K562 (cell line): ENCODE results near the gene LYST. TPM values are rescaled to one million over a fixed set of nuclear protein-coding genes. Genes with fewer than 3 reads are reported as not detected.

ENCODE experiments used
- ATAC-seq: fragments of 200-7000 bp; cut with Tn5 transposase; 3 replicates; pipeline ENCODE4 v1.9.1; 2020; ENCODE audit warnings: moderate library complexity
- BruUV-seq: library from RNA; stranded (reverse); fragments of 400-500 nt; replicated peaks from 2 replicates; lab custom pipeline; 2021; lab: Mats Ljungman, UMichigan
- CTCF ChIA-PET: fragments of 300-600 bp; formaldehyde crosslinking; extraction: SDS; loops from one replicate; lab custom pipeline; 2021; ENCODE audit warnings: low intra/inter-chr PET ratio; lab: Yijun Ruan, JAX
- POLR2A ChIA-PET: fragments of 300-600, 350-650 bp; sonication (Branson Sonifier 250); formaldehyde crosslinking; extraction: SDS; loops from one replicate; lab custom pipeline; 2021; ENCODE audit warnings: antibody characterized with exemption, inconsistent platforms; lab: Yijun Ruan, JAX
- DNase-seq, 4 experiments: peaks; one replicate each; pipeline versions ENCODE4 v3.0.0 to v3.0.0-alpha.2; 2011 to 2018; ENCODE audit warnings: low spot score in 3 of 4, mixed read lengths in 3 of 4; ENCODE audit errors: extremely low read depth in 1 of 4
- FAIRE-seq: peaks from 2 replicates; lab custom pipeline; 2011; peaks lifted over from hg19 to GRCh38; lab: Jason Lieb, UNC
- H2AFZ ChIP-seq: 2 replicates; pipeline ENCODE4 v1.6.0; 2011; ENCODE audit warnings: low read depth, low read length, control low read depth, inconsistent platforms
- H3K27ac ChIP-seq: fragments of 200-600 bp; 3 replicates; pipeline ENCODE4 v1.8.0; 2011; ENCODE audit warnings: low read depth, mild to moderate bottlenecking, control low read depth, inconsistent platforms, low read length, moderate library complexity, mixed read lengths; ENCODE audit errors: extremely low read depth
- H3K27me3 ChIP-seq, 2 experiments: fragments of 300-600 bp in 1 of 2; 2 replicates in 1 of 2; 3 replicates in 1 of 2; pipeline versions ENCODE4 v1.6.0 to v1.8.0; 2011; ENCODE audit warnings: inconsistent platforms in 2 of 2, low read length in 2 of 2, mild to moderate bottlenecking in 1 of 2, mixed read lengths in 1 of 2, moderate library complexity in 1 of 2; ENCODE audit not compliant: control insufficient read depth in 2 of 2, insufficient read depth in 2 of 2
- H3K36me3 ChIP-seq: fragments of 300-600 bp; 3 replicates; pipeline ENCODE4 v1.8.0; 2011; ENCODE audit warnings: mild to moderate bottlenecking, low read length, inconsistent platforms; ENCODE audit not compliant: control insufficient read depth, insufficient read depth
- H3K4me1 ChIP-seq, 2 experiments: fragments of 200-600 bp in 1 of 2; replicated peaks in 1 of 2; 2 replicates in 1 of 2; 3 replicates in 1 of 2; pipeline versions ENCODE4 v1.5.1 to v1.8.0; 2011; ENCODE audit warnings: inconsistent platforms in 2 of 2, low read length in 2 of 2, mild to moderate bottlenecking in 1 of 2, mixed read lengths in 1 of 2, moderate library complexity in 1 of 2; ENCODE audit not compliant: control insufficient read depth in 2 of 2, insufficient read depth in 2 of 2
- H3K4me2 ChIP-seq: 2 replicates; pipeline ENCODE4 v1.6.1; 2011; ENCODE audit warnings: low read length, control low read depth, inconsistent platforms, mixed read lengths; ENCODE audit not compliant: insufficient read depth
- H3K4me3 ChIP-seq: fragments of 200-600 bp; sonication (generic), shearing (Covaris generic); 2 replicates; pipeline ENCODE4 v1.5.1; 2016; ENCODE audit warnings: control low read depth, inconsistent platforms
- H3K79me2 ChIP-seq: fragments of 200-600 bp; 3 replicates; pipeline ENCODE4 v1.8.0; 2011; ENCODE audit warnings: low read length, inconsistent platforms; ENCODE audit not compliant: control insufficient read depth, insufficient read depth
- H3K9ac ChIP-seq, 2 experiments: 2 replicates each; pipeline versions ENCODE4 v1.6.0 to v1.6.1; 2011; ENCODE audit warnings: low read depth in 2 of 2, low read length in 2 of 2, control low read depth in 1 of 2, inconsistent platforms in 1 of 2, mild to moderate bottlenecking in 1 of 2, mixed read lengths in 1 of 2; ENCODE audit not compliant: insufficient read depth in 1 of 2
- H3K9me1 ChIP-seq: one replicate; pipeline ENCODE4 v1.6.0; 2011; ENCODE audit warnings: inconsistent platforms, mild to moderate bottlenecking, low read length, moderate library complexity; ENCODE audit not compliant: control insufficient read depth, insufficient read depth
- H3K9me3 ChIP-seq: replicated peaks from 2 replicates; pipeline ENCODE4 v1.5.1; 2011; ENCODE audit warnings: low read depth, low read length, inconsistent platforms; ENCODE audit not compliant: control insufficient read depth, insufficient read depth
- H4K20me1 ChIP-seq: replicated peaks from 2 replicates; pipeline ENCODE4 v1.6.1; 2011; ENCODE audit warnings: low read length, inconsistent platforms, mixed read lengths; ENCODE audit not compliant: control insufficient read depth, insufficient read depth
- ATF1 ChIP-seq, 2 experiments: fragments of 450-650 bp in 1 of 2; IDR thresholded peaks; 2 replicates each; pipeline ENCODE4 v1.6.1; 2016; ENCODE audit warnings: missing compliant biosample characterization in 1 of 2, missing genetic modification characterization in 1 of 2
- ATF4 ChIP-seq: fragments of 450-650 bp; formaldehyde crosslinking; IDR thresholded peaks from 2 replicates; pipeline ENCODE4 v1.4.0; 2022; ENCODE audit warnings: mild to moderate bottlenecking, moderate library complexity
- CREB3 ChIP-seq: fragments of 450-650 bp; conservative IDR thresholded peaks from 2 replicates; pipeline ENCODE4 v1.6.1; 2016; ENCODE audit warnings: missing genetic modification characterization, low read depth, mild to moderate bottlenecking, missing compliant biosample characterization, moderate library complexity
- GATA2 ChIP-seq: sonication (generic); formaldehyde crosslinking; IDR thresholded peaks from 2 replicates; pipeline ENCODE4 v1.4.0; 2020; ENCODE audit warnings: mild to moderate bottlenecking, missing genetic modification reagents
- HSF4 ChIP-seq: fragments of 250-450 bp; sonication (Bioruptor Pico); IDR thresholded peaks from 2 replicates; pipeline ENCODE4 v2.1.2; 2022; ENCODE audit warnings: mild to moderate bottlenecking, moderate library complexity, borderline replicate concordance
- MEIS2 ChIP-seq: fragments of 450-650 bp; IDR thresholded peaks from 2 replicates; pipeline ENCODE4 v1.6.1; 2014; ENCODE audit warnings: mild to moderate bottlenecking; ENCODE audit not compliant: partially characterized antibody
- NFIC ChIP-seq: fragments of 450-650 bp; IDR thresholded peaks from 2 replicates; pipeline ENCODE4 v1.6.1; 2017; ENCODE audit warnings: mild to moderate bottlenecking, inconsistent platforms
- RBM15 ChIP-seq: fragments of 200-400 bp; formaldehyde crosslinking; IDR thresholded peaks from 2 replicates; pipeline ENCODE4 v1.6.1; 2018; ENCODE audit warnings: mild to moderate bottlenecking, low read length, moderate library complexity; ENCODE audit not compliant: insufficient read depth
- RBM22 ChIP-seq: fragments of 200-400 bp; formaldehyde crosslinking; IDR thresholded peaks from 2 replicates; pipeline ENCODE4 v1.6.1; 2018; ENCODE audit warnings: low read length, low read depth; ENCODE audit not compliant: poor library complexity, severe bottlenecking
- SMAD1 ChIP-seq: fragments of 150-350 bp; IDR thresholded peaks from 2 replicates; pipeline ENCODE4 v1.6.1; 2014; ENCODE audit warnings: low read length, low read depth; ENCODE audit not compliant: partially characterized antibody
- SRSF7 ChIP-seq: fragments of 200-400 bp; formaldehyde crosslinking; optimal IDR thresholded peaks from 2 replicates; pipeline ENCODE3; 2017; ENCODE audit warnings: mild to moderate bottlenecking, low read depth, low read length
- STAT5B ChIP-seq: fragments of 250-450 bp; sonication (Bioruptor Pico); IDR thresholded peaks from 2 replicates; pipeline ENCODE4 v1.8.0; 2021; ENCODE audit warnings: mild to moderate bottlenecking, inconsistent platforms
- ZKSCAN3 ChIP-seq: fragments of 250-450 bp; sonication (Bioruptor Pico); IDR thresholded peaks from 2 replicates; pipeline ENCODE4 v1.4.0; 2020
- ZNF830 ChIP-seq: fragments of 250-450 bp; sonication (Bioruptor Pico); IDR thresholded peaks from 2 replicates; pipeline ENCODE4 v1.5.0; 2021; ENCODE audit warnings: mild to moderate bottlenecking
- WGBS: fragments of 100-300 bp; shearing (Covaris generic); methylation state at CpG from one replicate; pipeline ENCODE4 v1.1.6; 2016; ENCODE audit warnings: low coverage, mixed read lengths; ENCODE audit not compliant: insufficient coverage; ENCODE audit errors: missing lambda C conversion rate; 5-methylcytosine and 5-hydroxymethylcytosine counted together
- in situ Hi-C: fragments of 300-500 bp; cut with MboI; formaldehyde crosslinking; loops from 4 replicates; pipeline ENCODE4 v1.15.0; 2018; ENCODE audit warnings: inconsistent platforms, mixed read lengths
- intact Hi-C: fragments of 100-400 bp; cut with micrococcal nuclease; formaldehyde crosslinking; loops from 2 replicates; pipeline ENCODE4 v1.14.2; 2022
- polyA plus RNA-seq, 8 experiments: library from polyadenylated mRNA; depleted of rRNA in 4 of 8; stranded (reverse) in 5 of 8; unstranded in 3 of 8; fragments of >200 nt; fragmentation: Nextera tagmentation in 2 of 8; fragmentation: Illumina TruSeq in 1 of 8; extraction: Ambion mirVana in 2 of 8; extraction: Trizol in 1 of 8; gene quantifications; 2 replicates each; pipeline versions ENCODE4 v1.2.1 to v1.2.3, GENCODE V29; 2011 to 2014; ENCODE audit warnings: inconsistent platforms in 1 of 8, missing spikeins in 1 of 8
- total RNA-seq, 7 experiments: library from RNA; depleted of rRNA in 6 of 7; stranded (reverse); fragments of >200 nt in 6 of 7; fragmentation: Illumina TruSeq in 2 of 7; extraction: Trizol in 2 of 7; gene quantifications; 2 replicates each; pipeline versions ENCODE4 v1.2.1 to v1.2.3, GENCODE V29; 2011 to 2021; ENCODE audit warnings: low replicate concordance in 1 of 7
- TF ChIP-seq, protein P1 (sequence below), 2 experiments: fragments of 250-450 bp in 1 of 2; fragments of 450-650 bp in 1 of 2; sonication (Bioruptor Pico) in 1 of 2; IDR thresholded peaks; 2 replicates each; pipeline versions ENCODE4 v1.6.1 to v1.8.0; 2016 to 2021; ENCODE audit warnings: mild to moderate bottlenecking in 2 of 2, moderate library complexity in 2 of 2, missing compliant biosample characterization in 1 of 2, missing genetic modification characterization in 1 of 2

The LYST gene
- total and polyA plus RNA-seq, 9 of the 15 experiments (the other 6 are each of a cell fraction or from before 2014, with no cell fraction given): 0.73 to 2.4 (median 1.4) TPM

- in situ Hi-C loops (no loop called here), intact Hi-C loops (no loop called here)
- Histone ChIP-seq H4K20me1 (no peaks in the 10 kb centered on the region), H3K36me3 (no peaks in the 10 kb centered on the region), H3K27me3 (peaks cover 20 to 37% of the 10 kb centered on the region in 2 experiments), H3K9me1 (no peaks in the 10 kb centered on the region), H3K4me3 (no peak overlapping the region), H3K4me1 (no peaks in the 10 kb centered on the region), H3K9me3 (no peaks in the 10 kb centered on the region), H3K79me2 (no peaks in the 10 kb centered on the region), H3K9ac (no peak overlapping the region), H3K4me2 (no peak overlapping the region), H3K27ac (no peak overlapping the region), H2AFZ (no peak overlapping the region)
- DNase-seq (no peak), ATAC-seq (no peak), FAIRE-seq (no peak)
- TF ChIP-seq ZKSCAN3 (CRISPR knock-in tag) (no peak), NFIC (0 out of 2 replicates have a peak, but pooled peaks have one; percentile 20), ATF4 (CRISPR knock-in tag) (no peak)
- ChIA-PET CTCF (no interaction called here), POLR2A (interaction anchor here (1.1 kb wide), 1 partner anchor 9 kb away, joined by 3 read pairs; no protein-coding TSS in a partner anchor)
- WGBS: 3% methylated on average over 6 of the region's 6 CpGs
- BruUV-seq: no TSS peak
These were observed 45.2 kb upstream of the LYST start for GRCh38 chr1:235911876-235912275.

DNA sequence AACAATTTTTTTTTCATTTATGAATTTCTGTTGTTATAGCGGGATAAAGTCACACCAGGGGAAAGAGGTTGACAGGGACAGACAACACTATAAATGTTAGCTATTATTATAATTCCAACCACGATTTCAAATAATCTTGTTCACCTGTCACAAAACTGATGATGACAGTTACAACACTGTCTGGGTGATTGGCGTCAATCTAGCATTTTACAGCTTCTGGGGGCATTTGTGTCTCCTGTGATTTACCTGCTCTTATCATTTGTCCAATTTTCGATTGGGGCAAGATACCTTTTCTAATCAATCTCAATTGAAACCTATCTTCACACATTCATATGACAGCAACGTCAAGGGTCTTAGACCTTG, 44.6 kb upstream of the LYST start:
- H3K36me3 ChIP-seq: no peaks in the 10 kb centered on the region
- intact Hi-C loops (no loop called here), in situ Hi-C loops (no loop called here)
- H3K9me3 ChIP-seq: no peaks in the 10 kb centered on the region
- no peak overlapping the region for H3K4me3 ChIP-seq
- H3K27ac ChIP-seq: no peak overlapping the region
- H3K9me1 ChIP-seq: no peaks in the 10 kb centered on the region
- H3K4me1 ChIP-seq: no peaks in the 10 kb centered on the region
- 4% methylated on average over 5 of the region's 5 CpGs for WGBS
- H3K9ac ChIP-seq: no peak overlapping the region
- TF ChIP-seq ZNF830 (CRISPR knock-in tag) (no peak), RBM15 (no peak), MEIS2 (no peak), SMAD1 (no peak), RBM22 (no peak), STAT5B (CRISPR knock-in tag) (no peak), ATF1 (CRISPR knock-in tag; IDR thresholded peaks at IDR 0.05) (no peak), ATF1 (tag; IDR thresholded peaks at IDR 0.05) (no peak), HSF4 (CRISPR knock-in tag) (no peak), CREB3 (tag) (no peak), SRSF7 (no peak), GATA2 (CRISPR knock-in tag) (no peak)
- TF ChIP-seq, protein P1, sequence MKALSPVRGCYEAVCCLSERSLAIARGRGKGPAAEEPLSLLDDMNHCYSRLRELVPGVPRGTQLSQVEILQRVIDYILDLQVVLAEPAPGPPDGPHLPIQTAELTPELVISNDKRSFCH (CRISPR knock-in tag; IDR thresholded peaks at IDR 0.05): no peak
- TF ChIP-seq, protein P1 (tag; IDR thresholded peaks at IDR 0.05): no peak
- BruUV-seq: no TSS peak
- H3K27me3 ChIP-seq: peaks cover 20 to 36% of the 10 kb centered on the region in 2 experiments
- CTCF ChIA-PET: no interaction called here
- H4K20me1 ChIP-seq: no peaks in the 10 kb centered on the region
- no peak for DNase-seq
- no peak for ATAC-seq
- H3K79me2 ChIP-seq: no peaks in the 10 kb centered on the region
- POLR2A ChIA-PET: no interaction called here
- no peak for FAIRE-seq
- no peak overlapping the region for H3K4me2 ChIP-seq
- no peak overlapping the region for H2AFZ ChIP-seq
